Prostate gland (tissue), 2 donors: Measurements from ENCODE around the gene NT5DC4. TPM values are rescaled to one million over a fixed set of nuclear protein-coding genes. Genes with fewer than 3 reads are reported as not detected.

Experiments
- DNase-seq: peaks from one replicate; pipeline ENCODE4 v3.0.0-alpha.2; 2019; ENCODE audit warnings: low spot score
- H3K27ac ChIP-seq, 2 donors: fragments of 200-600 bp; sonication (generic); 2 replicates each; pipeline ENCODE4 v1.5.1; 2017 to 2019
- H3K27me3 ChIP-seq: fragments of 200-600 bp; sonication (generic); replicated peaks from 2 replicates; pipeline ENCODE4 v1.5.1; 2019; ENCODE audit not compliant: insufficient read depth
- H3K36me3 ChIP-seq, 2 donors: fragments of 200-600 bp; sonication (generic); 1 replicate in 1 of 2; 2 replicates in 1 of 2; pipeline versions ENCODE4 v1.5.1 to v1.8.1; 2017 to 2019
- H3K4me1 ChIP-seq: fragments of 200-600 bp; sonication (generic); replicated peaks from 2 replicates; pipeline ENCODE4 v1.5.1; 2019
- H3K4me3 ChIP-seq, 2 donors: fragments of 200-600 bp; sonication (generic); 2 replicates each; pipeline ENCODE4 v1.5.1; 2017 to 2019
- H3K9me3 ChIP-seq: fragments of 200-600 bp; sonication (generic); 2 replicates; pipeline ENCODE4 v1.5.1; 2017
- POLR2A ChIP-seq: fragments of 450-650 bp; IDR thresholded peaks from one replicate; pipeline ENCODE4 v1.6.1; 2016; ENCODE audit warnings: antibody characterized with exemption, mild to moderate bottlenecking
- POLR2AphosphoS5 ChIP-seq: sonication (generic); formaldehyde crosslinking; IDR thresholded peaks from one replicate; pipeline ENCODE4 v1.6.1; 2017; ENCODE audit warnings: antibody characterized with exemption
- WGBS: methylation state at CpG from one replicate; pipeline ENCODE4 v1.1.5; 2018; 5-methylcytosine and 5-hydroxymethylcytosine counted together
- intact Hi-C: fragments of 100-400 bp; cut with DNase I; formaldehyde crosslinking; loops from one replicate; pipeline ENCODE4 v1.14.2; 2022
- total RNA-seq, 2 donors: library from RNA; depleted of rRNA; stranded (reverse); fragments of >200 nt; gene quantifications; one replicate each; pipeline ENCODE4 v1.1.0, GENCODE V29; 2016
- TF ChIP-seq, protein P1 (sequence below), 4 experiments: fragments of 200-600 bp in 2 of 4; fragments of 450-650 bp in 2 of 4; sonication (generic) in 2 of 4; IDR thresholded peaks; 1 replicate in 3 of 4; 2 replicates in 1 of 4; pipeline ENCODE4 v1.5.1; 2016 to 2019; ENCODE audit warnings: antibody characterized with exemption in 4 of 4, mild to moderate bottlenecking in 2 of 4, moderate library complexity in 2 of 4

NT5DC4 gene
- total RNA-seq = under 1 TPM in 1 of 2 donors, not detected in 1; 0.23 TPM

GRCh38 chr2:112720785-112721184 lies at the start of gene NT5DC4:
Gene NT5DC4 (plus strand): TSS chr2:112721020. CDS start chr2:112721080, 60 bp downstream.
- Histone ChIP-seq H3K27ac (no peak within 1 kb of the TSS), H3K9me3 (no peaks in the 10 kb centered on the region), H3K36me3 (no peaks in the 10 kb centered on the region), H3K4me1 (no peaks in the 10 kb centered on the region), H3K27me3 (no peaks in the 10 kb centered on the region), H3K4me3 (no peak within 1 kb of the TSS)
- TF ChIP-seq, protein P1, sequence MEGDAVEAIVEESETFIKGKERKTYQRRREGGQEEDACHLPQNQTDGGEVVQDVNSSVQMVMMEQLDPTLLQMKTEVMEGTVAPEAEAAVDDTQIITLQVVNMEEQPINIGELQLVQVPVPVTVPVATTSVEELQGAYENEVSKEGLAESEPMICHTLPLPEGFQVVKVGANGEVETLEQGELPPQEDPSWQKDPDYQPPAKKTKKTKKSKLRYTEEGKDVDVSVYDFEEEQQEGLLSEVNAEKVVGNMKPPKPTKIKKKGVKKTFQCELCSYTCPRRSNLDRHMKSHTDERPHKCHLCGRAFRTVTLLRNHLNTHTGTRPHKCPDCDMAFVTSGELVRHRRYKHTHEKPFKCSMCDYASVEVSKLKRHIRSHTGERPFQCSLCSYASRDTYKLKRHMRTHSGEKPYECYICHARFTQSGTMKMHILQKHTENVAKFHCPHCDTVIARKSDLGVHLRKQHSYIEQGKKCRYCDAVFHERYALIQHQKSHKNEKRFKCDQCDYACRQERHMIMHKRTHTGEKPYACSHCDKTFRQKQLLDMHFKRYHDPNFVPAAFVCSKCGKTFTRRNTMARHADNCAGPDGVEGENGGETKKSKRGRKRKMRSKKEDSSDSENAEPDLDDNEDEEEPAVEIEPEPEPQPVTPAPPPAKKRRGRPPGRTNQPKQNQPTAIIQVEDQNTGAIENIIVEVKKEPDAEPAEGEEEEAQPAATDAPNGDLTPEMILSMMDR (IDR thresholded peaks at IDR 0.05) = no peak
- TF ChIP-seq POLR2AphosphoS5 (no peak), POLR2A (no peak)
- no peak for DNase-seq
- intact Hi-C loops = no loop called here
- 87% methylated on average over 6 of the region's 6 CpGs for WGBS

GRCh38 chr2:112671801-112672200 lies 49.0 kb upstream of the NT5DC4 start:
- TF ChIP-seq POLR2A (no peak), POLR2AphosphoS5 (no peak)
- TF ChIP-seq, protein P1 (IDR thresholded peaks at IDR 0.05) = no peak
- Histone ChIP-seq H3K36me3 (no peaks in the 10 kb centered on the region), H3K4me3 (no peak overlapping the region), H3K27me3 (no peaks in the 10 kb centered on the region), H3K4me1 (no peaks in the 10 kb centered on the region), H3K27ac (no peak overlapping the region), H3K9me3 (no peaks in the 10 kb centered on the region)
- WGBS = 88% methylated on average over 2 of the region's 2 CpGs
- intact Hi-C loops = no loop called here
- DNase-seq = no peak

DNA sequence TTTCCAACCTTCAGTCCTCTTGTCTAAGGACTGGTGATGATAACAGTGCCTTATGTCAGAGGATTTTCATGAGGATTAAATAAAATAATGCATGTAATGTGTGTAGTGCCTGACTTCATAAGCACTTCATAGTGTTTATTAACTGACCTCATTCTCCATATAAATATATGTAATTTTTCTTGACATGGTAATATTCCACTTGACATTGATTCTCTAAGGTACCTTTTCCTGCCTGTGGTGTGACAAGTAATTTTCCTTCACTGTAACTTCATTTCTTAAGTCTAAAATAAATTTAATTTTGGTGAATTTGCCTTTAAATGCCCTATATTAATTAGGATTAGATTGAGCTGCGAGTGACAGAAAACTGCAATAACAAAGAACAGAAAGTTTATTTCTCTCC lies 47.8 kb upstream of the NT5DC4 start:
- no peak overlapping the region for H3K27ac ChIP-seq
- intact Hi-C loops = no loop called here
- 94% methylated on average over 1 of the region's 1 CpG for WGBS
- H3K36me3 ChIP-seq = no peaks in the 10 kb centered on the region
- no peaks in the 10 kb centered on the region for H3K27me3 ChIP-seq
- H3K9me3 ChIP-seq = no peaks in the 10 kb centered on the region
- TF ChIP-seq POLR2AphosphoS5 (no peak), POLR2A (no peak)
- TF ChIP-seq, protein P1 (IDR thresholded peaks at IDR 0.05) = no peak
- H3K4me3 ChIP-seq = no peak overlapping the region
- no peaks in the 10 kb centered on the region for H3K4me1 ChIP-seq
- DNase-seq = no peak

DNA sequence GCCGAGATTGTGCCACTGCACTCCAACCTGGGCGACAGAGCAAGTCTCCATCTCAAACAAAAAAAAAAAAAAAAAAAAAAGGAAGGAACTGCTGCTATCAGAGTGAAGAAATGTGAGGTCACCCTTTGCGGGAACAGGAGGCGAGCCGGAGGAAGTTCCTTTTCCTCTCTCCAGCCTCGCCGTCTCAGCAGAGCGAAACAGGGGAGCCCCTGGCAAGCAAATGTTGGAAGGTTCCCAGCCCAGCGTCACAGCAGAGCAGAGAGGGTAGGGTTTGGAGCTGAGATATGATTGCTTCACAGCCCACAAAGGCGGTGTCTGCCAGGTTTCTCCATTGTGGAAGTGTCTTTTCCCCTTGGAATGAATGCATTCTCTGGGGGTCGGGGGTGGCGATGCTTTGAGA lies 46.6 kb upstream of the NT5DC4 start:
- Histone ChIP-seq H3K27me3 (no peaks in the 10 kb centered on the region), H3K4me1 (no peaks in the 10 kb centered on the region), H3K4me3 (no peak overlapping the region), H3K9me3 (no peaks in the 10 kb centered on the region), H3K36me3 (no peaks in the 10 kb centered on the region), H3K27ac (no peak overlapping the region)
- intact Hi-C loops = no loop called here
- DNase-seq = peak; percentile 32
- no peak for TF ChIP-seq POLR2A
- TF ChIP-seq, protein P1 (IDR thresholded peaks at IDR 0.05) = no peak
- no peak for TF ChIP-seq POLR2AphosphoS5
- WGBS = 73% methylated on average over 12 of the region's 12 CpGs

DNA sequence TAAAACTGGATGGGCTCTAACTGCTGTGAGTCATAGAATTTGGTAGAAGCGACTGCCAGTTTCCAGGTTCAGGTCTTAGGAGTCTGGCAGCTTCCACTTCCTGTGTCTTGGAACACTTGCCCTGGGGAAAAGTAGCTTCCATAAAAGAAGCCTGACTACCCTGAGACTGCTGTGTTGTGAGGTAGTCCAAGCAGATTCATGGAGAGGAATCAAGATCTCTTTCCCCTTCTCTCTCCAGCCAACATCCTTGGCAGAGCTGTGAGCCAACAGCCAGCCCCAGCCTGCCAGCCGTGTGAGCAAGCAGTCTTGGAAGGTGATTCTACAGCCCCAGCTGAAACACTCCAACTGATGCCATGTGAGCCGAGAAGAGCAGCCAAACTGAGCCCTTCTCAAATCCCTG lies 41.3 kb upstream of the NT5DC4 start:
- Histone ChIP-seq H3K27me3 (no peaks in the 10 kb centered on the region), H3K4me1 (no peaks in the 10 kb centered on the region), H3K9me3 (no peaks in the 10 kb centered on the region), H3K4me3 (no peak overlapping the region), H3K36me3 (no peaks in the 10 kb centered on the region), H3K27ac (peak overlapping the region in 1 of 2 donors; percentile 21)
- DNase-seq = peak; percentile 76
- intact Hi-C loops = no loop called here
- peak; percentile 65 for TF ChIP-seq POLR2AphosphoS5
- TF ChIP-seq, protein P1 (IDR thresholded peaks at IDR 0.05) = no peak
- 16% methylated on average over 3 of the region's 3 CpGs for WGBS
